Measurements from ENCODE around the gene FGA.

The FGA gene

DNA sequence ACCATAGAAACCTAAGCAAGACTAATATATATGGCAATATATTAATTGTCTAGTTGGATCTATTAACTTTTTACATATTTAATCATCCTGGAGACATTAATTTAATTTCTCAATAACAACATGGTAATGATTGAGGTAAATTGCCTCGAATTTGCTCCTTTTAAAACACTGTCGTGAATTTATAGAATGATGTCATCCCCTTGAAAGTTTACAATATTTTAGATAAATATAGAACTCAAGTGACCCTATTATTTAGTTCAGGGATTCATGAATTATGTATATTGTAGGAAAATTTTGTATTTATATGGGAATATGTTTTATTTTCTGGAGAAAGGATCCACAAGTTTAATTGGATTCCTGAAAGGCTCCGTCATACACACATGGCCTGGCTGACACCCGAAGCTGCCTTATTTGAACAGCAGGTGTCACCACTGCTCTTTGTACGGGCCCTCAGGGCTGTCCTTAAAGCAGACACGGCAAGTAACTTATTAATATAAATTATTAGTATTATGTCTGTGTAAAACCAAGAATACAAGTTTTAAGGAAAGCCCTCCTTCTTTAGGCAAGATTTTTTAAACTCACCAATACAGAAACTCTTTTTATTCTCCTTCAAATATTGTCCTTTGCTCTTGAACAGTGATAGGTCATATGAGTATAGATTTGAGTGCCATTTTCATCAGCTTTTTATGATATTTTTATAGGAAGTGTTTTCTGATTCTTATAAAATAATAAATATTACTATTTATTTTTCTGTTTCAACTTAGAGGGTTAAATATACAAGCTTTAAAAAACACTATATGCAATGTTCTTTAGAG is 38.5 kb downstream of the FGA start:
- TF ChIP-seq ZFP3 (CRISPR knock-in tag; IDR thresholded peaks at IDR 0.05) (no peak), CSDC2 (CRISPR knock-in tag; IDR thresholded peaks at IDR 0.05) (no peak), OSR1 (CRISPR knock-in tag; IDR thresholded peaks at IDR 0.05) (no peak), ZNF8 (CRISPR knock-in tag; IDR thresholded peaks at IDR 0.05) (no peak), ISL1 (CRISPR knock-in tag; IDR thresholded peaks at IDR 0.05) (no peak), ZNF70 (CRISPR knock-in tag; IDR thresholded peaks at IDR 0.05) (no peak), ZC3H10 (CRISPR knock-in tag; IDR thresholded peaks at IDR 0.05) (no peak), ZNF565 (CRISPR knock-in tag; conservative IDR thresholded peaks at IDR 0.05; ENCODE audit: low read depth) (no peak), SNAI2 (CRISPR knock-in tag; IDR thresholded peaks at IDR 0.05) (no peak), RARB (CRISPR knock-in tag; IDR thresholded peaks at IDR 0.05) (no peak), ESRRG (CRISPR knock-in tag; IDR thresholded peaks at IDR 0.05) (no peak), PPARA (CRISPR knock-in tag; IDR thresholded peaks at IDR 0.05; ENCODE audit: borderline replicate concordance) (no peak)
- TF ChIP-seq, protein P1, sequence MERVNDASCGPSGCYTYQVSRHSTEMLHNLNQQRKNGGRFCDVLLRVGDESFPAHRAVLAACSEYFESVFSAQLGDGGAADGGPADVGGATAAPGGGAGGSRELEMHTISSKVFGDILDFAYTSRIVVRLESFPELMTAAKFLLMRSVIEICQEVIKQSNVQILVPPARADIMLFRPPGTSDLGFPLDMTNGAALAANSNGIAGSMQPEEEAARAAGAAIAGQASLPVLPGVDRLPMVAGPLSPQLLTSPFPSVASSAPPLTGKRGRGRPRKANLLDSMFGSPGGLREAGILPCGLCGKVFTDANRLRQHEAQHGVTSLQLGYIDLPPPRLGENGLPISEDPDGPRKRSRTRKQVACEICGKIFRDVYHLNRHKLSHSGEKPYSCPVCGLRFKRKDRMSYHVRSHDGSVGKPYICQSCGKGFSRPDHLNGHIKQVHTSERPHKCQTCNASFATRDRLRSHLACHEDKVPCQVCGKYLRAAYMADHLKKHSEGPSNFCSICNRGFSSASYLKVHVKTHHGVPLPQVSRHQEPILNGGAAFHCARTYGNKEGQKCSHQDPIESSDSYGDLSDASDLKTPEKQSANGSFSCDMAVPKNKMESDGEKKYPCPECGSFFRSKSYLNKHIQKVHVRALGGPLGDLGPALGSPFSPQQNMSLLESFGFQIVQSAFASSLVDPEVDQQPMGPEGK (CRISPR knock-in tag; IDR thresholded peaks at IDR 0.05; ENCODE audit: borderline replicate concordance): no peak
- TF ChIP-seq, protein P2, sequence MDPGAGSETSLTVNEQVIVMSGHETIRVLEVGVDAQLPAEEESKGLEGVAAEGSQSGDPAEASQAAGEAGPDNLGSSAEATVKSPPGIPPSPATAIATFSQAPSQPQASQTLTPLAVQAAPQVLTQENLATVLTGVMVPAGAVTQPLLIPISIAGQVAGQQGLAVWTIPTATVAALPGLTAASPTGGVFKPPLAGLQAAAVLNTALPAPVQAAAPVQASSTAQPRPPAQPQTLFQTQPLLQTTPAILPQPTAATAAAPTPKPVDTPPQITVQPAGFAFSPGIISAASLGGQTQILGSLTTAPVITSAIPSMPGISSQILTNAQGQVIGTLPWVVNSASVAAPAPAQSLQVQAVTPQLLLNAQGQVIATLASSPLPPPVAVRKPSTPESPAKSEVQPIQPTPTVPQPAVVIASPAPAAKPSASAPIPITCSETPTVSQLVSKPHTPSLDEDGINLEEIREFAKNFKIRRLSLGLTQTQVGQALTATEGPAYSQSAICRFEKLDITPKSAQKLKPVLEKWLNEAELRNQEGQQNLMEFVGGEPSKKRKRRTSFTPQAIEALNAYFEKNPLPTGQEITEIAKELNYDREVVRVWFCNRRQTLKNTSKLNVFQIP (CRISPR knock-in tag; IDR thresholded peaks at IDR 0.05; ENCODE audit: borderline replicate concordance, low read depth): no peak
- TF ChIP-seq, protein P3, sequence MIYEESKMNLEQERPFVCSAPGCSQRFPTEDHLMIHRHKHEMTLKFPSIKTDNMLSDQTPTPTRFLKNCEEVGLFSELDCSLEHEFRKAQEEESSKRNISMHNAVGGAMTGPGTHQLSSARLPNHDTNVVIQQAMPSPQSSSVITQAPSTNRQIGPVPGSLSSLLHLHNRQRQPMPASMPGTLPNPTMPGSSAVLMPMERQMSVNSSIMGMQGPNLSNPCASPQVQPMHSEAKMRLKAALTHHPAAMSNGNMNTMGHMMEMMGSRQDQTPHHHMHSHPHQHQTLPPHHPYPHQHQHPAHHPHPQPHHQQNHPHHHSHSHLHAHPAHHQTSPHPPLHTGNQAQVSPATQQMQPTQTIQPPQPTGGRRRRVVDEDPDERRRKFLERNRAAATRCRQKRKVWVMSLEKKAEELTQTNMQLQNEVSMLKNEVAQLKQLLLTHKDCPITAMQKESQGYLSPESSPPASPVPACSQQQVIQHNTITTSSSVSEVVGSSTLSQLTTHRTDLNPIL (CRISPR knock-in tag; IDR thresholded peaks at IDR 0.05; ENCODE audit: low read depth): no peak
- TF ChIP-seq, protein P4, sequence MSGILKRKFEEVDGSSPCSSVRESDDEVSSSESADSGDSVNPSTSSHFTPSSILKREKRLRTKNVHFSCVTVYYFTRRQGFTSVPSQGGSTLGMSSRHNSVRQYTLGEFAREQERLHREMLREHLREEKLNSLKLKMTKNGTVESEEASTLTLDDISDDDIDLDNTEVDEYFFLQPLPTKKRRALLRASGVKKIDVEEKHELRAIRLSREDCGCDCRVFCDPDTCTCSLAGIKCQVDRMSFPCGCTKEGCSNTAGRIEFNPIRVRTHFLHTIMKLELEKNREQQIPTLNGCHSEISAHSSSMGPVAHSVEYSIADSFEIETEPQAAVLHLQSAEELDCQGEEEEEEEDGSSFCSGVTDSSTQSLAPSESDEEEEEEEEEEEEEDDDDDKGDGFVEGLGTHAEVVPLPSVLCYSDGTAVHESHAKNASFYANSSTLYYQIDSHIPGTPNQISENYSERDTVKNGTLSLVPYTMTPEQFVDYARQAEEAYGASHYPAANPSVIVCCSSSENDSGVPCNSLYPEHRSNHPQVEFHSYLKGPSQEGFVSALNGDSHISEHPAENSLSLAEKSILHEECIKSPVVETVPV (CRISPR knock-in tag; IDR thresholded peaks at IDR 0.05): no peak
- ATAC-seq: peak; percentile 70

DNA sequence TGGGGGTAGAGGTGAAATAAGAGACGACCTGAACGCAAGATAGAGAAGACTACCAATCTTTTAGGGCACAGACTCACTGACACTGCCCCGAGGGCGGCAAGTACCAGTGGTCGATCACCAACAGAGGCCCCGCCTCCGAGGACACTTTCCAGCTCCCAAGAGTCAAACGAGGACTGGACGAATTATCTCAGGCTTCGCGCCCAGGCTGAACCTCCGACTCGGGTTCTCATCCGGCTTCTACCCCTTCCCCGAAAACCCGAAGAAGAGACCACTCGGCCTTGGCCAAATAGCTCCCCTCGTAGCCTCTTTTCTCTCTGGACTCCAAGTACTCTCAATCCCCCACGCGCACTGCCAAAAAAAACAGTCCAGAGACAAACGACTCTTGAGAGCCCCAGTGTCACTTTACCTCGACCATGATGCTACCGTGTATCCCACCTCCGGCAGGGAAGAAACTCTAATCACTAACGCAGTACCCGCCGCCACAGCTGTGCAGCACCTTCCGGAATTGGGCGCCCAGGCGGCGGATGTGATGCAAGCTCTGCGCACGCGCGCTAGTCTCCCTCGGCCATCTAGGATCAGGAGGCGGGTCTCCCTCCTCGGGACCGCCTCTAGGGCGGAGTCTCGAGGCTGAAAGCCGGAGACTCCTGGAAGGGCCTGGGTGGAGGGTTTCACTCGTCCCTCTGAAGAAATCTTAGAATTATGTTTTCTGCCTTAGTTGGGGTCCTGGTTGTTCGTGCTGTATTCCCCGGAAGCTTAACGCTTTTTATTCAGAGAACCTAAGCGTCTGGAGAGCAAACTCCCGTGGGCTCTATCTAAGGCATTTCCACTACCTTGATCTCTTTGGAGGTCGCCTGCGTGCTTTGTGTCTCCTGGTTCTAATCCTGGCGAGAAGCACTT is 40.4 kb downstream of the FGA start, which contains the start of gene PLRG1:
Gene PLRG1, minus strand, starts transcription at position 507 of the 897 bp plus-strand sequence. Its CDS starts 92 bp downstream, at position 415.
- TF ChIP-seq, protein P2 (CRISPR knock-in tag; IDR thresholded peaks at IDR 0.05; ENCODE audit: borderline replicate concordance, low read depth): no peak
- TF ChIP-seq ZFP3 (CRISPR knock-in tag; IDR thresholded peaks at IDR 0.05) (no peak), ARNTL (CRISPR knock-in tag; IDR thresholded peaks at IDR 0.05; ENCODE audit: borderline replicate concordance, low read depth) (no peak), ZNF565 (CRISPR knock-in tag; conservative IDR thresholded peaks at IDR 0.05; ENCODE audit: low read depth) (no peak), GLIS3 (CRISPR knock-in tag; IDR thresholded peaks at IDR 0.05) (no peak), BACH2 (CRISPR knock-in tag; IDR thresholded peaks at IDR 0.05; ENCODE audit: borderline replicate concordance) (no peak), PPARA (CRISPR knock-in tag; IDR thresholded peaks at IDR 0.05; ENCODE audit: borderline replicate concordance) (no peak), ZNF70 (CRISPR knock-in tag; IDR thresholded peaks at IDR 0.05) (no peak)
- TF ChIP-seq, protein P3 (CRISPR knock-in tag; IDR thresholded peaks at IDR 0.05; ENCODE audit: low read depth): no peak
- ATAC-seq: peak; percentile 99

All from SK-N-SH treated with all-trans-retinoic acid at 6 μM for 48 hours (cell line).